ENCODE measurements around the gene TMEM196. TPM values are rescaled to one million over a fixed set of nuclear protein-coding genes. Genes with fewer than 3 reads are reported as not detected.
A peak's percentile ranks its signal among the peaks of the same experiment; 100 is the strongest.

TMEM196 gene
- total and polyA plus RNA-seq, 7 experiments from 2014 or later, result not detected

DNA sequence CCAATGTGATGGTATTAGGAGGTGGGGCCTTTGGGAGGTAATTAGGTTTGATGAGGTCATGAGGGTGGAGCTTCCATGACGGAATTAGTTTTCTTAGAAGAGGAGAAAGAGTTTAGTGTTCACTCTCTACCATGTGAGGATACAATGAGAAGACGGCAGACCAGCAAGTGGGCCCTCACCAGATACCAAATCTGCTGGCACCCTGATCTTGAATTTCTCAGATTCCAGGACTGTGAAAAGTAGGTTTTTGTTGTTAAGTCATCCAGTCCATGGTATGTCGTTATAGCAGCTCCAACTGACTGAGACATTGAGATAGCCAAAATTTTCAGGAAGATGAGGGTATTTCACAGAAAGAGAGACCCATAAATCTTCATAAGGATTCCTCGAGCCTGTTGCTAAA is 3.6 kb upstream of the TMEM196 start:
- ChIA-PET CTCF (no interaction called here), POLR2A (no interaction called here)
- H3K9me3 ChIP-seq (ENCODE audit: control insufficient read depth in 2 of 3, low read length in 3 of 3), result no peaks in the 10 kb centered on the region
- H3K27me3 Mint-ChIP-seq, result peaks cover 23 to 43% (median 35%) of the 10 kb centered on the region in 5 donors
- peaks cover 0 to 9% (median 0%) of the 10 kb centered on the region in 5 donors for H3K36me3 Mint-ChIP-seq
- no peak overlapping the region for H3K27ac Mint-ChIP-seq
- peaks cover 0 to 11% of the 10 kb centered on the region in 2 donors for H3K27me3 ChIP-seq (ENCODE audit: control insufficient read depth in 2 of 2, insufficient read depth in 2 of 2, low read length in 2 of 2)
- intact Hi-C loops (cut with micrococcal nuclease), result no loop called here
- no peak overlapping the region for H3K4me3 Mint-ChIP-seq
- peaks cover 0 to 7% of the 10 kb centered on the region in 2 donors for H3K4me1 ChIP-seq (ENCODE audit: control insufficient read depth in 2 of 2, insufficient read depth in 2 of 2, low read length in 2 of 2)
- H3K27ac ChIP-seq (ENCODE audit: low read depth, low read length), result no peak overlapping the region
- H3K36me3 ChIP-seq (ENCODE audit: control insufficient read depth in 2 of 3, insufficient read depth in 3 of 3, low read length in 3 of 3), result no peaks in the 10 kb centered on the region
- no peak for ATAC-seq
- no peak overlapping the region for H3K4me3 ChIP-seq (ENCODE audit: low read length)
- peaks cover 5 to 17% (median 13%) of the 10 kb centered on the region in 7 donors for H3K4me1 Mint-ChIP-seq
- H3K9me3 Mint-ChIP-seq, result peaks cover 0 to 3% (median 0%) of the 10 kb centered on the region in 11 donors
- DNase-seq, result no peak

DNA sequence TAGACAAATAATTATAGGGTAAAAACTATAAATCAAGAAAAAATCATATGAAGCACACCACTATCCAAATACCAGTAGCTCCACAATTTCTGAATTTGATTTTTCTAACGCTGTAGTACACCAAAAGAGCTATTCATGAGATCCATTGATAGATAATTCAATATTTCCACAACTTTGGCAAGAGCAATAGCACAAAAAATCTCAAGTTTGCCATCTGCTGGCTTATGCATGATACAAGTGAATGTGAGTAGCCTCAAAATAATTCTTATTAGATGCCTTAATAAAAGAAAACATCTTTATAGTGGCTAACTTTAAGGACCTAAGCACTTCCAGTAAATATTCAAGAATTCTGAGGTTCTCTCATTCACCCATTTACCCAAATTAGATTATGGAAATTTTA is 2.2 kb upstream of the TMEM196 start:
- intact Hi-C loops (cut with micrococcal nuclease), result no loop called here
- CTCF ChIA-PET, result interaction anchor here (0.5 kb wide), 1 partner anchor 43 kb away, joined by 3 read pairs; no protein-coding TSS in a partner anchor

DNA sequence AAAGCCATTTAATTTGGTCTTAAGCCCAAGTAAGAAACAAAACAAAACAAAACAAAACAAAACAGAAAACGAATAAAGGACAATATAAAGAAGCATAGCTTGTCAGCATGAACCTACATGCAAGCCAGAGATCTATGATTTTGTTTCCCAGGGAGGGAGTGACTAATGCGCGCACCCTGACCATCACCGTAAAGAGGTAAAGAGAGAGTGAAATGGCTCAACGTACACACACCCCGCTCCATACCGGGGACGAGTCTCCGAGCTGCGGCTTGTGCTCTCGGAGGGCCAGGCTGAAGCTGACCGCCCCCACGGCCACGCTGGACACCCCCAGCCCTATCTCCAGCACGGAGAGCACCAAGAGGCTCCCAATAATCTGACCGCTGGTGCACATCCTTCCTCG is 1.1 kb downstream of the TMEM196 start:
- POLR2A ChIA-PET, result no interaction called here

More for the DNA sequence above, 2.2 kb upstream of the TMEM196 start:
- ATAC-seq (no peak), DNase-seq (no peak)
- H3K4me1 Mint-ChIP-seq, result peaks cover 5 to 17% (median 14%) of the 10 kb centered on the region in 7 donors
- Histone ChIP-seq H3K4me3 (ENCODE audit: low read length) (no peak overlapping the region), H3K36me3 (ENCODE audit: control insufficient read depth in 2 of 3, insufficient read depth in 3 of 3, low read length in 3 of 3) (no peaks in the 10 kb centered on the region), H3K9me3 (ENCODE audit: control insufficient read depth in 2 of 3, low read length in 3 of 3) (no peaks in the 10 kb centered on the region), H3K4me1 (ENCODE audit: control insufficient read depth in 2 of 2, insufficient read depth in 2 of 2, low read length in 2 of 2) (peaks cover 0 to 7% of the 10 kb centered on the region in 2 donors), H3K27me3 (ENCODE audit: control insufficient read depth in 2 of 2, insufficient read depth in 2 of 2, low read length in 2 of 2) (peaks cover 0 to 14% of the 10 kb centered on the region in 2 donors), H3K27ac (ENCODE audit: low read depth, low read length) (no peak overlapping the region)
- peaks cover 27 to 55% (median 42%) of the 10 kb centered on the region in 5 donors for H3K27me3 Mint-ChIP-seq
- H3K9me3 Mint-ChIP-seq, result peaks cover 0 to 3% (median 0%) of the 10 kb centered on the region in 11 donors
- no peak overlapping the region for H3K4me3 Mint-ChIP-seq
- H3K27ac Mint-ChIP-seq, result no peak overlapping the region
- POLR2A ChIA-PET, result interaction anchor here (0.6 kb wide), 1 partner anchor 40 kb away, joined by 3 read pairs; no protein-coding TSS in a partner anchor
- H3K36me3 Mint-ChIP-seq, result peaks cover 0 to 9% (median 0%) of the 10 kb centered on the region in 5 donors

DNA sequence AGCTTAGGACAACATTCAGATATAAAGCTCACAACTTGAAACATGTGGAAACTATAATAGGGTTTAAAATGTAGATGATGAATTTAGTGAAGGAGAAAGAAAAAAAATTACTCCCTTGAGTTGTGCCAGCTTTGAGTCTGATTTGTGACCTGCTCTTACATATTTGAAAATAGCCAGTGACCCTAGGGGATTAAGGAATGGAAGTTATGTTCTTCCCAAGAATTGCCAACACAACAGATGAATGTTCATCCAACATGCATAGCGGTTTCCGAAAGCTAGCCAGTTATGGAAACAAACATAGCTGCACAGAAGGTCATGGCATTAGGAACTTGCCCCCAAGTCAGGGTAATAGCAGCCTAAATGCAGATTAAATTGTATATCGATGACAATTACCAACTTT is 10.8 kb downstream of the TMEM196 start:
- DNase-seq (no peak), ATAC-seq (no peak)
- no peak overlapping the region for H3K27ac Mint-ChIP-seq
- H3K36me3 Mint-ChIP-seq, result no peaks in the 10 kb centered on the region
- H3K4me1 Mint-ChIP-seq, result no peaks in the 10 kb centered on the region
- Histone ChIP-seq H3K27ac (ENCODE audit: low read depth, low read length) (no peak overlapping the region), H3K9me3 (ENCODE audit: control insufficient read depth in 2 of 3, low read length in 3 of 3) (no peaks in the 10 kb centered on the region), H3K27me3 (ENCODE audit: control insufficient read depth in 2 of 2, insufficient read depth in 2 of 2, low read length in 2 of 2) (no peaks in the 10 kb centered on the region), H3K4me1 (ENCODE audit: control insufficient read depth in 2 of 2, insufficient read depth in 2 of 2, low read length in 2 of 2) (no peaks in the 10 kb centered on the region), H3K36me3 (ENCODE audit: control insufficient read depth in 2 of 3, insufficient read depth in 3 of 3, low read length in 3 of 3) (no peaks in the 10 kb centered on the region), H3K4me3 (ENCODE audit: low read length) (no peak overlapping the region)
- ChIA-PET POLR2A (no interaction called here), CTCF (no interaction called here)
- H3K9me3 Mint-ChIP-seq, result no peaks in the 10 kb centered on the region
- peaks cover 0 to 12% (median 10%) of the 10 kb centered on the region in 5 donors for H3K27me3 Mint-ChIP-seq
- intact Hi-C loops (cut with micrococcal nuclease), result no loop called here
- no peak overlapping the region for H3K4me3 Mint-ChIP-seq

More for the DNA sequence above, 1.1 kb downstream of the TMEM196 start:
- peaks cover 31 to 69% (median 55%) of the 10 kb centered on the region in 5 donors for H3K27me3 Mint-ChIP-seq
- intact Hi-C loops (cut with micrococcal nuclease), result no loop called here
- H3K27ac Mint-ChIP-seq, result no peak overlapping the region
- H3K9me3 ChIP-seq (ENCODE audit: control insufficient read depth in 2 of 3, low read length in 3 of 3), result no peaks in the 10 kb centered on the region
- ATAC-seq (no peak), DNase-seq (no peak)
- peaks cover 0 to 3% (median 0%) of the 10 kb centered on the region in 11 donors for H3K9me3 Mint-ChIP-seq
- peaks cover 0 to 9% (median 0%) of the 10 kb centered on the region in 5 donors for H3K36me3 Mint-ChIP-seq
- peaks cover 5 to 17% (median 14%) of the 10 kb centered on the region in 7 donors for H3K4me1 Mint-ChIP-seq
- H3K4me1 ChIP-seq (ENCODE audit: control insufficient read depth in 2 of 2, insufficient read depth in 2 of 2, low read length in 2 of 2), result peaks cover 0 to 7% of the 10 kb centered on the region in 2 donors
- H3K27ac ChIP-seq (ENCODE audit: low read depth, low read length), result no peak overlapping the region
- H3K4me3 ChIP-seq (ENCODE audit: low read length), result no peak overlapping the region
- CTCF ChIA-PET, result no interaction called here
- H3K27me3 ChIP-seq (ENCODE audit: control insufficient read depth in 2 of 2, insufficient read depth in 2 of 2, low read length in 2 of 2), result peaks cover 0 to 14% of the 10 kb centered on the region in 2 donors
- peak overlapping the region in 7 of 10 donors; percentile 6 to 66 (median 24) for H3K4me3 Mint-ChIP-seq
- H3K36me3 ChIP-seq (ENCODE audit: control insufficient read depth in 2 of 3, insufficient read depth in 3 of 3, low read length in 3 of 3), result no peaks in the 10 kb centered on the region

DNA sequence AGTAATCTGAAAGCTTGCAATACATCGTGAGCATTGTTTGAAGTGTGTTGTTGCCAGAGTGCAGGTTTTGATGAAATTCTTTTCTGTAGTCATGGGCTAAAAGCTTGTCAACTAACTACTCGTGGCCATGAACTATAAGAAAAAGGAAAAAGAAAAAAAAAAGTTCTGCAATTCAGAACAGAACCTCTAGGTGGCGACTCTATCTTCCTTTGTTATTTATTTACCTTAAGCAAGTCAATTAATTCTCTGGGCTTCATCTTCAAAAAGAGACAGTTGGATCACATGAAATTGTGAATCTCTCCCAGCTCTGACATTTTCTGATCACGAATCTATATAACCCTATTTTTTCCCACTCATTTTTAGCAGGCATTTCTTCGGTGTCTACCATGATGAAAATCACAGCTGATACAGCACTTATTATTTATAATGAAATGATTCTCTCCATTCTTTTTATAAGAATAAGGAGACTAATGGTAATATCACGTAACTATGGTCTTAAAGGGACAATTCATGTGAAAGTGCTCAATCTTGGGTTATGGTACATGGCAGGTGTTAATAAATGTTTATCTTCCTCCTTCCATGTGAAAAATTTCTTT is 18.8 kb downstream of the TMEM196 start:
- no peak overlapping the region for H3K27ac Mint-ChIP-seq
- no peaks in the 10 kb centered on the region for H3K9me3 ChIP-seq (ENCODE audit: control insufficient read depth in 2 of 3, low read length in 3 of 3)
- H3K9me3 Mint-ChIP-seq, result no peaks in the 10 kb centered on the region
- H3K27me3 ChIP-seq (ENCODE audit: control insufficient read depth in 2 of 2, insufficient read depth in 2 of 2, low read length in 2 of 2), result no peaks in the 10 kb centered on the region
- peaks cover 0 to 13% (median 4%) of the 10 kb centered on the region in 5 donors for H3K27me3 Mint-ChIP-seq
- H3K4me3 Mint-ChIP-seq, result no peak overlapping the region
- H3K27ac ChIP-seq (ENCODE audit: low read depth, low read length), result no peak overlapping the region
- POLR2A ChIA-PET, result no interaction called here
- no peak for ATAC-seq
- CTCF ChIA-PET, result interaction anchor here (0.7 to 1.5 kb wide), 2 partner anchors 25 to 46 kb away, joined by 3 to 4 read pairs; partner anchors contain the start of gene POLR1F
- DNase-seq, result peak in 4 of 9 donors; percentile 1 to 26 (median 12)
- H3K4me1 Mint-ChIP-seq, result no peaks in the 10 kb centered on the region
- no peak overlapping the region for H3K4me3 ChIP-seq (ENCODE audit: low read length)
- intact Hi-C loops (cut with micrococcal nuclease), result loop anchor here (1.0 to 5.0 kb wide), 4 partner anchors 46 to 844 kb away; partner anchors contain the start of gene POLR1F (in 1 of the 2)
- H3K36me3 ChIP-seq (ENCODE audit: control insufficient read depth in 2 of 3, insufficient read depth in 3 of 3, low read length in 3 of 3), result no peaks in the 10 kb centered on the region
- H3K4me1 ChIP-seq (ENCODE audit: control insufficient read depth in 2 of 2, insufficient read depth in 2 of 2, low read length in 2 of 2), result no peaks in the 10 kb centered on the region
- H3K36me3 Mint-ChIP-seq, result no peaks in the 10 kb centered on the region

DNA sequence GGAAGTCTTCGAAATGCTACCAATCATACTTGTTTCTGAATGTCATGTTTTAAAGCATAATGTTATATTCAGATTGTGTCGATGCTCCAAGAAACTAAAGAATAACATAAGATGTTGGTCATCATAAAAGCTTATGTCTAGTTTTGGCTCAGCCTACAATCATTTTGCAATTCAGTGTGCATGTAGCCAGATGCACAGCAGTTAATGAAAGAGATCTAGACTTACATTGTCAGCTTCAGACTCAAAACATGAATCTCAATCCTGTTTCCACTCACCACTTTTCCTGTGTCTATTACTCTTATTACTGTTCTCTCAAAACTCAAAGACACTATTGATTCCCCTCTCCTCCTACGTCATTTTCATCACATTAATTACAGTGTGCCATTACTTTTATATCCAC is 21.4 kb downstream of the TMEM196 start:
- Histone ChIP-seq H3K27me3 (ENCODE audit: control insufficient read depth in 2 of 2, insufficient read depth in 2 of 2, low read length in 2 of 2) (no peaks in the 10 kb centered on the region), H3K36me3 (ENCODE audit: control insufficient read depth in 2 of 3, insufficient read depth in 3 of 3, low read length in 3 of 3) (no peaks in the 10 kb centered on the region), H3K9me3 (ENCODE audit: control insufficient read depth in 2 of 3, low read length in 3 of 3) (no peaks in the 10 kb centered on the region), H3K4me3 (ENCODE audit: low read length) (no peak overlapping the region), H3K4me1 (ENCODE audit: control insufficient read depth in 2 of 2, insufficient read depth in 2 of 2, low read length in 2 of 2) (no peaks in the 10 kb centered on the region), H3K27ac (ENCODE audit: low read depth, low read length) (no peak overlapping the region)
- no peak overlapping the region for H3K27ac Mint-ChIP-seq
- peaks cover 0 to 13% (median 8%) of the 10 kb centered on the region in 5 donors for H3K27me3 Mint-ChIP-seq
- no peaks in the 10 kb centered on the region for H3K36me3 Mint-ChIP-seq
- POLR2A ChIA-PET, result no interaction called here
- intact Hi-C loops (cut with micrococcal nuclease), result loop anchor here in 1 of 2 donors (5.0 kb wide), 1 partner anchor 560 kb away; no protein-coding TSS in a partner anchor
- H3K9me3 Mint-ChIP-seq, result no peaks in the 10 kb centered on the region
- DNase-seq, result no peak
- CTCF ChIA-PET, result no interaction called here
- no peak overlapping the region for H3K4me3 Mint-ChIP-seq
- H3K4me1 Mint-ChIP-seq, result no peaks in the 10 kb centered on the region
- no peak for ATAC-seq

DNA sequence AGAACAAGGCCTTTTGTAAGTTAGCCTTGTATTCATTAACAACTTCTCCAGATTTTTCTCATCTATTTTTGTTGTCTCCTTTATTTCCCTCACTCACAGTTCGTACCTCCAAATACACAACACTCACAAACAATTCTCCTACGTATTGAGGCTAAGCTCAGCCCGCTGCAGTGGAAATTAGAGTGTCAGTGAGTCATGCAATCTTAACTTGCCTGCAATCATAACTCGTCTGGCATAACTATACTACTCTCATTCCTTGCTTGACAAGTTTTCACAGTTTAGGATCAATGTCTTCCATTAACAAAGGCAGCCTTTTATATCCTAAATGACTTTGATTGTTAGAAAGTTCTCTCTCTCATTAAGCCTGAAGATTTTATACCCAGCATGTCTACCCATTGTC is 23.8 kb downstream of the TMEM196 start:
- no peak overlapping the region for H3K4me3 Mint-ChIP-seq
- no peak overlapping the region for H3K4me3 ChIP-seq (ENCODE audit: low read length)
- peaks cover 4 to 14% (median 7%) of the 10 kb centered on the region in 5 donors for H3K27me3 Mint-ChIP-seq
- H3K27me3 ChIP-seq (ENCODE audit: control insufficient read depth in 2 of 2, insufficient read depth in 2 of 2, low read length in 2 of 2), result no peaks in the 10 kb centered on the region
- H3K9me3 ChIP-seq (ENCODE audit: control insufficient read depth in 2 of 3, low read length in 3 of 3), result no peaks in the 10 kb centered on the region
- no peak for ATAC-seq
- no peaks in the 10 kb centered on the region for H3K36me3 Mint-ChIP-seq
- DNase-seq, result no peak
- no peaks in the 10 kb centered on the region for H3K9me3 Mint-ChIP-seq
- H3K27ac ChIP-seq (ENCODE audit: low read depth, low read length), result no peak overlapping the region
- ChIA-PET CTCF (no interaction called here), POLR2A (no interaction called here)
- no peaks in the 10 kb centered on the region for H3K4me1 ChIP-seq (ENCODE audit: control insufficient read depth in 2 of 2, insufficient read depth in 2 of 2, low read length in 2 of 2)
- intact Hi-C loops (cut with micrococcal nuclease), result loop anchor here (5.0 kb wide), 2 partner anchors 563 to 693 kb away; no protein-coding TSS in a partner anchor
- no peaks in the 10 kb centered on the region for H3K4me1 Mint-ChIP-seq
- no peaks in the 10 kb centered on the region for H3K36me3 ChIP-seq (ENCODE audit: control insufficient read depth in 2 of 3, insufficient read depth in 3 of 3, low read length in 3 of 3)
- H3K27ac Mint-ChIP-seq, result no peak overlapping the region

Measured in naive thymus-derived CD4-positive, alpha-beta T cell (primary cell).